Endothelial cell of umbilical vein (primary cell): ENCODE measurements around the gene UBAP1. TPM values are rescaled to one million over a fixed set of nuclear protein-coding genes. Genes with fewer than 3 reads are reported as not detected.

Source experiments
- BruUV-seq: library from RNA; stranded (reverse); fragments of 400-500 nt; replicated peaks from 2 replicates; lab custom pipeline; 2021; lab: Mats Ljungman, UMichigan
- CTCF ChIA-PET: fragments of 300-600, 350-600 bp; sonication (Branson Sonifier 250); formaldehyde crosslinking; loops from one replicate; lab custom pipeline; 2021; ENCODE audit warnings: antibody characterized with exemption, inconsistent platforms; lab: Charles Lee
- POLR2A ChIA-PET: fragments of 300-600, 350-600 bp; sonication (Branson Sonifier 250); formaldehyde crosslinking; loops from one replicate; lab custom pipeline; 2021; ENCODE audit warnings: antibody characterized with exemption, inconsistent platforms; lab: Charles Lee
- DNase-seq: peaks from one replicate; pipeline ENCODE4 v3.0.0-alpha.2; 2011; ENCODE audit warnings: low read depth, low spot score
- FAIRE-seq: peaks from 2 replicates; lab custom pipeline; 2011; peaks lifted over from hg19 to GRCh38; lab: Jason Lieb, UNC
- H2AFZ ChIP-seq: 2 replicates; pipeline ENCODE4 v1.6.0; 2012; ENCODE audit warnings: low read depth, low read length, control low read depth, inconsistent platforms
- H3K27ac ChIP-seq: 2 replicates; pipeline ENCODE4 v1.5.1; 2011; ENCODE audit warnings: low read depth, mild to moderate bottlenecking, control low read depth, low read length, moderate library complexity; ENCODE audit not compliant: insufficient read depth
- H3K27me3 ChIP-seq, 2 experiments: 2 replicates each; pipeline versions ENCODE4 v1.6.0 to v1.6.1; 2011; ENCODE audit warnings: low read length in 2 of 2, mixed read lengths in 1 of 2; ENCODE audit not compliant: control insufficient read depth in 2 of 2, insufficient read depth in 2 of 2
- H3K36me3 ChIP-seq, 2 experiments: 2 replicates in 1 of 2; 3 replicates in 1 of 2; pipeline ENCODE4 v1.5.1; 2011; ENCODE audit warnings: low read length in 2 of 2, mild to moderate bottlenecking in 1 of 2, moderate library complexity in 1 of 2; ENCODE audit not compliant: control insufficient read depth in 2 of 2, insufficient read depth in 2 of 2; ENCODE audit errors: extremely low read depth in 1 of 2
- H3K4me1 ChIP-seq: 3 replicates; pipeline ENCODE4 v1.5.1; 2011; ENCODE audit warnings: mild to moderate bottlenecking, low read length; ENCODE audit not compliant: control insufficient read depth, insufficient read depth; ENCODE audit errors: extremely low read depth
- H3K4me2 ChIP-seq: 2 replicates; pipeline ENCODE4 v1.6.1; 2011; ENCODE audit warnings: low read length, control low read depth, mixed read lengths; ENCODE audit not compliant: insufficient read depth
- H3K4me3 ChIP-seq, 3 experiments: fragments of 200-600 bp in 1 of 3; sonication (generic), shearing (Covaris generic) in 1 of 3; replicated peaks in 1 of 3; 2 replicates each; pipeline ENCODE4 v1.5.1; 2011 to 2016; ENCODE audit warnings: control low read depth in 3 of 3, low read length in 3 of 3, mild to moderate bottlenecking in 2 of 3, inconsistent platforms in 1 of 3, low read depth in 1 of 3, moderate library complexity in 1 of 3; ENCODE audit not compliant: insufficient read depth in 1 of 3
- H3K79me2 ChIP-seq: 2 replicates; pipeline ENCODE4 v1.6.0; 2012; ENCODE audit warnings: low read length, inconsistent platforms; ENCODE audit not compliant: control insufficient read depth, insufficient read depth
- H3K9ac ChIP-seq: replicated peaks from 2 replicates; pipeline ENCODE3; 2011; ENCODE audit warnings: low read length, control low read depth; ENCODE audit not compliant: insufficient read depth; ENCODE audit errors: extremely low read depth
- H3K9me1 ChIP-seq: replicated peaks from 3 replicates; pipeline ENCODE4 v1.6.0; 2011; ENCODE audit warnings: mild to moderate bottlenecking, low read length; ENCODE audit not compliant: control insufficient read depth, insufficient read depth; ENCODE audit errors: extremely low read depth
- H3K9me3 ChIP-seq: replicated peaks from 2 replicates; pipeline ENCODE4 v1.5.1; 2012; ENCODE audit warnings: low read length, inconsistent platforms; ENCODE audit not compliant: control insufficient read depth, insufficient read depth
- H4K20me1 ChIP-seq: replicated peaks from 2 replicates; pipeline ENCODE3; 2011; ENCODE audit warnings: mild to moderate bottlenecking, low read length; ENCODE audit not compliant: control insufficient read depth, insufficient read depth; ENCODE audit errors: extremely low read depth
- EZH2 ChIP-seq: IDR thresholded peaks from 2 replicates; pipeline ENCODE4 v1.6.1; 2012; ENCODE audit warnings: borderline replicate concordance, low read depth, mild to moderate bottlenecking, moderate library complexity, low read length, inconsistent platforms; ENCODE audit not compliant: severe bottlenecking
- FOS ChIP-seq: IDR thresholded peaks from 2 replicates; pipeline ENCODE4 v1.6.1; 2011; ENCODE audit warnings: mild to moderate bottlenecking, low read length, moderate library complexity, borderline replicate concordance; ENCODE audit not compliant: insufficient read depth
- GATA2 ChIP-seq: IDR thresholded peaks from 2 replicates; pipeline ENCODE4 v1.7.0; 2011; ENCODE audit warnings: low read depth, mild to moderate bottlenecking, moderate library complexity, mixed read lengths, low read length; ENCODE audit not compliant: insufficient read length, insufficient read depth
- JUN ChIP-seq: IDR thresholded peaks from 2 replicates; pipeline ENCODE4 v1.6.1; 2011; ENCODE audit warnings: borderline replicate concordance, low read depth; ENCODE audit not compliant: insufficient read length, insufficient read depth
- MAX ChIP-seq: IDR thresholded peaks from 2 replicates; pipeline ENCODE4 v1.6.1; 2011; ENCODE audit not compliant: insufficient read depth, insufficient read length
- MYC ChIP-seq: IDR thresholded peaks from one replicate; pipeline ENCODE4 v1.6.1; 2011; ENCODE audit warnings: mild to moderate bottlenecking, low read depth, low read length
- POLR2A ChIP-seq: IDR thresholded peaks from 2 replicates; pipeline ENCODE4 v1.6.1; 2012; ENCODE audit warnings: low read depth, mild to moderate bottlenecking, control low read depth, low read length
- POLR2AphosphoS5 ChIP-seq: IDR thresholded peaks from 2 replicates; pipeline ENCODE4 v1.6.1; 2012; ENCODE audit warnings: low read depth, mild to moderate bottlenecking, control low read depth, low read length, moderate library complexity; ENCODE audit not compliant: insufficient read depth
- dilution Hi-C: fragments of 300-500 bp; cut with MboI; formaldehyde crosslinking; loops from one replicate; pipeline ENCODE4 v1.15.0; 2019; ENCODE audit warnings: low sequenced_read_pairs; ENCODE audit not compliant: extremely low pct_ligation_motif_present
- intact Hi-C: fragments of 100-400 bp; cut with micrococcal nuclease; formaldehyde crosslinking; loops from one replicate; pipeline ENCODE4 v1.10.0; 2022
- polyA plus RNA-seq, 4 experiments: library from polyadenylated mRNA; depleted of rRNA in 3 of 4; stranded (reverse) in 3 of 4; unstranded in 1 of 4; fragments of >200 nt; gene quantifications; 2 replicates each; pipeline versions ENCODE4 v1.2.1 to v1.2.3, GENCODE V29; 2011 to 2012; ENCODE audit warnings: missing spikeins in 1 of 4
- total RNA-seq: library from RNA; stranded (reverse); gene quantifications from 2 replicates; pipeline ENCODE4 v1.2.3, GENCODE V29; 2021
- TF ChIP-seq, protein P1 (sequence below), 2 donors: IDR thresholded peaks; 1 replicate in 1 of 2; 2 replicates in 1 of 2; pipeline ENCODE4 v1.5.1; 2011; ENCODE audit warnings: low read length in 2 of 2, mild to moderate bottlenecking in 2 of 2, moderate library complexity in 2 of 2, control low read depth in 1 of 2, inconsistent platforms in 1 of 2, low read depth in 1 of 2; ENCODE audit not compliant: insufficient read depth in 1 of 2; ENCODE audit errors: extremely low read depth in 1 of 2

The UBAP1 gene
- total and polyA plus RNA-seq, 2 donors (not counting 3 experiments of a cell fraction or from before 2014, with no cell fraction given): 38.8 TPM

DNA sequence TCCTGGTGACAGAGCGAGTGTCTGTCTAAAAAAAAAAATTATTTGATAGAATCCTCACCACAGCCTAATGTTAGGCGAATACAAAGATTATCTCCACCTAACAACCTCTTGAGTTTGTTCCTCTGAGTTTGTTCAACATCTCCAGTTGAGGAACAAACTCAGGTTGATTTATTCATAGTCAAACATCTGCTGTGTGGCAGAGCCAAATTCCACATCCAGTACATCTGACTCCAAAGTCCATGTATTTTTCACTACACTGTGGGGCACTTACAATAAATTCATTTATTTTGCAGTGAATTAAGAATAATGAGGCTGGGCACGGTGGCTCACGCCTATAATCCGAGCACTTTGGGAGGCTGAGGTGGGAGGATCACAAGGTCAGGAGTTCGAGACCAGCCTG lies 97.0 kb downstream of the UBAP1 start:
- Histone ChIP-seq H3K27ac (no peak overlapping the region), H3K4me2 (no peak overlapping the region), H3K9me3 (no peaks in the 10 kb centered on the region), H3K4me3 (no peak overlapping the region), H3K79me2 (no peaks in the 10 kb centered on the region), H3K9ac (no peak overlapping the region), H3K27me3 (no peaks in the 10 kb centered on the region), H3K4me1 (peaks cover 11% of the 10 kb centered on the region), H3K9me1 (no peaks in the 10 kb centered on the region), H4K20me1 (no peaks in the 10 kb centered on the region), H2AFZ (no peak overlapping the region), H3K36me3 (no peaks in the 10 kb centered on the region)
- CTCF ChIA-PET: interaction anchor here (1.1 kb wide), 1 partner anchor 22 kb away, joined by 3 read pairs; no protein-coding TSS in a partner anchor
- POLR2A ChIA-PET: no interaction called here
- TF ChIP-seq MYC (no peak), MAX (no peak), POLR2A (no peak), FOS (no peak), JUN (no peak), POLR2AphosphoS5 (no peak), EZH2 (no peak), GATA2 (no peak)
- TF ChIP-seq, protein P1, sequence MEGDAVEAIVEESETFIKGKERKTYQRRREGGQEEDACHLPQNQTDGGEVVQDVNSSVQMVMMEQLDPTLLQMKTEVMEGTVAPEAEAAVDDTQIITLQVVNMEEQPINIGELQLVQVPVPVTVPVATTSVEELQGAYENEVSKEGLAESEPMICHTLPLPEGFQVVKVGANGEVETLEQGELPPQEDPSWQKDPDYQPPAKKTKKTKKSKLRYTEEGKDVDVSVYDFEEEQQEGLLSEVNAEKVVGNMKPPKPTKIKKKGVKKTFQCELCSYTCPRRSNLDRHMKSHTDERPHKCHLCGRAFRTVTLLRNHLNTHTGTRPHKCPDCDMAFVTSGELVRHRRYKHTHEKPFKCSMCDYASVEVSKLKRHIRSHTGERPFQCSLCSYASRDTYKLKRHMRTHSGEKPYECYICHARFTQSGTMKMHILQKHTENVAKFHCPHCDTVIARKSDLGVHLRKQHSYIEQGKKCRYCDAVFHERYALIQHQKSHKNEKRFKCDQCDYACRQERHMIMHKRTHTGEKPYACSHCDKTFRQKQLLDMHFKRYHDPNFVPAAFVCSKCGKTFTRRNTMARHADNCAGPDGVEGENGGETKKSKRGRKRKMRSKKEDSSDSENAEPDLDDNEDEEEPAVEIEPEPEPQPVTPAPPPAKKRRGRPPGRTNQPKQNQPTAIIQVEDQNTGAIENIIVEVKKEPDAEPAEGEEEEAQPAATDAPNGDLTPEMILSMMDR (IDR thresholded peaks at IDR 0.05; ENCODE audit: extremely low read depth in 1 of 2, insufficient read depth in 1 of 2, low read depth in 1 of 2, low read length in 2 of 2): no peak
- DNase-seq (no peak), FAIRE-seq (no peak)
- no TSS peak for BruUV-seq
- intact Hi-C loops (no loop called here), dilution Hi-C loops (no loop called here)
